ENCODE results near the gene FMNL1.

Gene FMNL1

DNA sequence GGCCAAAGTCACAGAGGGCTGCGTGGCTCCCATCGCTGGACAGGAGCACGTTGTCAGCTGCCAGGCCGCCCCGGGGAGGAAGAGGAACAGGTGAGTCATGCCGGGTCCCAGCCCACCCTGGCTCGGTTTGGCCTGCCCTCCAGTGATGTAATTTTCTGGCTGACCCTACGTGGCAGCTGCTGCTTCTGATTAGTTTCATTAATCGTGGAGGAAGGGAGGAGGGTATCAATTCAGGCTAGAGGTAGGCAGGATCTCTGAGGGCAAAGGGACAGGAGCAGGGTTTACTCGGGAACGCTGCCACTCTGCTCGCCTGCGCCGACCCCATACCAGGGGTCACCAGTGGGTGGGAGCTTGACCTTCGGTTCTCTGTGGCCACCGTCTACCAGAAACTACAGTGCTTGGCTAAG is 51.9 kb downstream of the FMNL1 start:
- Histone ChIP-seq H3K4me2 (ENCODE audit: low read length) (no peak overlapping the region), H3K9ac (ENCODE audit: low read length) (no peak overlapping the region), H3K79me2 (ENCODE audit: control insufficient read depth, insufficient read depth, low read length) (no peaks in the 10 kb centered on the region), H3K27me3 (ENCODE audit: insufficient read depth, low read length, poor library complexity) (no peaks in the 10 kb centered on the region), H3K27ac (ENCODE audit: low read depth, low read length) (no peak overlapping the region), H3K18ac (ENCODE audit: low read length) (no peak overlapping the region), H3K4ac (ENCODE audit: low read depth, low read length) (no peak overlapping the region), H2BK5ac (ENCODE audit: low read length) (no peak overlapping the region), H4K8ac (ENCODE audit: low read depth, low read length) (no peak overlapping the region), H2BK120ac (ENCODE audit: low read depth, low read length) (no peak overlapping the region), H2BK15ac (replicated peaks; ENCODE audit: low read depth) (no peak overlapping the region), H3K56ac (ENCODE audit: low read length) (no peak overlapping the region), H3K23ac (ENCODE audit: low read length) (no peak overlapping the region), H3K4me3 (ENCODE audit: low read length) (no peak overlapping the region), H2AK5ac (ENCODE audit: low read length) (no peak overlapping the region), H3K36me3 (ENCODE audit: control insufficient read depth, insufficient read depth, low read length) (peaks cover 5% of the 10 kb centered on the region), H4K5ac (ENCODE audit: low read length) (no peak overlapping the region), H3K4me1 (ENCODE audit: control insufficient read depth, low read depth, low read length) (no peaks in the 10 kb centered on the region), H3K79me1 (ENCODE audit: low read length) (no peaks in the 10 kb centered on the region)
- no CpG with 5 or more reads among the region's 16 CpGs for WGBS (ENCODE audit: extremely low coverage, insufficient coverage, low lambda C conversion rate)
- no peak for DNase-seq

DNA sequence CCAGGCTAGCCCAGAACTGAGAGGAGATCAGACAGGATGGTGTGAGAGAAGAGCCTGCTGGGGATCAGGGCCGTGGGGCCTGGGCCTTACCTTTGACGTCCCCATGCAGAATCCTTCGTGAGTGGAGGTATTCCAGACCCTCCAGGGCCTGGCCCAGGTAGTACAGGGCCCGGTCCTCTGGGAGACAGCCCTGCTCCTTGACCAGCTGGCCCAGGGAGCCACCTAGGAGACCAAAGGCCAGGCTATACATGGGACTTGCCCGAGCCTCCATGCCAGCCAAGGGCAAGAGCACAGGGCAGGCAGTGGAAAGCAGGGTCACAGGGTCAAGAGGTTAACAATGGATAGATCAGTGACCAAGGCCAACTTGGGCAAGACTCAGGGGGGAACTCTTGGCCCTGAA is 52.3 kb downstream of the FMNL1 start:
- Histone ChIP-seq H3K9ac (ENCODE audit: low read length) (no peak overlapping the region), H3K18ac (ENCODE audit: low read length) (no peak overlapping the region), H2BK5ac (ENCODE audit: low read length) (no peak overlapping the region), H4K5ac (ENCODE audit: low read length) (no peak overlapping the region), H3K4ac (ENCODE audit: low read depth, low read length) (no peak overlapping the region), H3K23ac (ENCODE audit: low read length) (no peak overlapping the region), H3K4me1 (ENCODE audit: control insufficient read depth, low read depth, low read length) (no peaks in the 10 kb centered on the region), H4K8ac (ENCODE audit: low read depth, low read length) (no peak overlapping the region), H3K27ac (ENCODE audit: low read depth, low read length) (no peak overlapping the region), H2BK120ac (ENCODE audit: low read depth, low read length) (no peak overlapping the region), H3K36me3 (ENCODE audit: control insufficient read depth, insufficient read depth, low read length) (peaks cover 4% of the 10 kb centered on the region), H3K56ac (ENCODE audit: low read length) (no peak overlapping the region), H3K27me3 (ENCODE audit: insufficient read depth, low read length, poor library complexity) (no peaks in the 10 kb centered on the region), H3K4me3 (ENCODE audit: low read length) (no peak overlapping the region), H2BK15ac (replicated peaks; ENCODE audit: low read depth) (no peak overlapping the region), H2AK5ac (ENCODE audit: low read length) (no peak overlapping the region), H3K4me2 (ENCODE audit: low read length) (no peak overlapping the region), H3K79me2 (ENCODE audit: control insufficient read depth, insufficient read depth, low read length) (no peaks in the 10 kb centered on the region), H3K79me1 (ENCODE audit: low read length) (no peaks in the 10 kb centered on the region)
- DNase-seq: no peak
- no CpG with 5 or more reads among the region's 5 CpGs for WGBS (ENCODE audit: extremely low coverage, insufficient coverage, low lambda C conversion rate)

- Histone ChIP-seq H3K4me2 (ENCODE audit: low read length) (no peak overlapping the region), H2BK5ac (ENCODE audit: low read length) (no peak overlapping the region), H3K4me3 (ENCODE audit: low read length) (no peak overlapping the region), H3K4ac (ENCODE audit: low read depth, low read length) (no peak overlapping the region), H3K18ac (ENCODE audit: low read length) (no peak overlapping the region), H3K27me3 (ENCODE audit: insufficient read depth, low read length, poor library complexity) (no peaks in the 10 kb centered on the region), H3K9ac (ENCODE audit: low read length) (no peak overlapping the region), H3K56ac (ENCODE audit: low read length) (no peak overlapping the region), H2BK15ac (replicated peaks; ENCODE audit: low read depth) (no peak overlapping the region), H2BK120ac (ENCODE audit: low read depth, low read length) (no peak overlapping the region), H3K27ac (ENCODE audit: low read depth, low read length) (no peak overlapping the region), H3K79me2 (ENCODE audit: control insufficient read depth, insufficient read depth, low read length) (no peaks in the 10 kb centered on the region), H3K23ac (ENCODE audit: low read length) (no peak overlapping the region), H3K4me1 (ENCODE audit: control insufficient read depth, low read depth, low read length) (no peaks in the 10 kb centered on the region), H2AK5ac (ENCODE audit: low read length) (no peak overlapping the region), H3K36me3 (ENCODE audit: control insufficient read depth, insufficient read depth, low read length) (no peaks in the 10 kb centered on the region), H3K79me1 (ENCODE audit: low read length) (no peaks in the 10 kb centered on the region), H4K8ac (ENCODE audit: low read depth, low read length) (no peak overlapping the region), H4K5ac (ENCODE audit: low read length) (no peak overlapping the region)
- peak; percentile 41 for DNase-seq
- no CpG with 5 or more reads among the region's 6 CpGs for WGBS (ENCODE audit: extremely low coverage, insufficient coverage, low lambda C conversion rate)
Measured at GRCh38 chr17:45276031-45276430, 54.3 kb downstream of the FMNL1 start.

GRCh38 chr17:45277216-45277849 is 55.6 kb downstream of the FMNL1 start:
- H3K23ac ChIP-seq (ENCODE audit: low read length): no peak overlapping the region
- no peak overlapping the region for H2BK15ac ChIP-seq (replicated peaks; ENCODE audit: low read depth)
- H3K4me3 ChIP-seq (ENCODE audit: low read length): no peak overlapping the region
- no CpG with 5 or more reads among the region's 16 CpGs for WGBS (ENCODE audit: extremely low coverage, insufficient coverage, low lambda C conversion rate)
- no peak overlapping the region for H2BK5ac ChIP-seq (ENCODE audit: low read length)
- no peaks in the 10 kb centered on the region for H3K27me3 ChIP-seq (ENCODE audit: insufficient read depth, low read length, poor library complexity)
- no peak overlapping the region for H3K18ac ChIP-seq (ENCODE audit: low read length)
- no peak overlapping the region for H3K4me2 ChIP-seq (ENCODE audit: low read length)
- no peaks in the 10 kb centered on the region for H3K4me1 ChIP-seq (ENCODE audit: control insufficient read depth, low read depth, low read length)
- no peak overlapping the region for H2AK5ac ChIP-seq (ENCODE audit: low read length)
- H3K27ac ChIP-seq (ENCODE audit: low read depth, low read length): no peak overlapping the region
- H4K8ac ChIP-seq (ENCODE audit: low read depth, low read length): no peak overlapping the region
- H3K36me3 ChIP-seq (ENCODE audit: control insufficient read depth, insufficient read depth, low read length): no peaks in the 10 kb centered on the region
- no peak overlapping the region for H3K56ac ChIP-seq (ENCODE audit: low read length)
- no peak overlapping the region for H4K5ac ChIP-seq (ENCODE audit: low read length)
- no peak overlapping the region for H3K4ac ChIP-seq (ENCODE audit: low read depth, low read length)
- DNase-seq: peak; percentile 96
- H3K79me2 ChIP-seq (ENCODE audit: control insufficient read depth, insufficient read depth, low read length): no peaks in the 10 kb centered on the region
- peak overlapping the region; percentile 30 for H3K9ac ChIP-seq (ENCODE audit: low read length)
- H2BK120ac ChIP-seq (ENCODE audit: low read depth, low read length): no peak overlapping the region
- no peaks in the 10 kb centered on the region for H3K79me1 ChIP-seq (ENCODE audit: low read length)

DNA sequence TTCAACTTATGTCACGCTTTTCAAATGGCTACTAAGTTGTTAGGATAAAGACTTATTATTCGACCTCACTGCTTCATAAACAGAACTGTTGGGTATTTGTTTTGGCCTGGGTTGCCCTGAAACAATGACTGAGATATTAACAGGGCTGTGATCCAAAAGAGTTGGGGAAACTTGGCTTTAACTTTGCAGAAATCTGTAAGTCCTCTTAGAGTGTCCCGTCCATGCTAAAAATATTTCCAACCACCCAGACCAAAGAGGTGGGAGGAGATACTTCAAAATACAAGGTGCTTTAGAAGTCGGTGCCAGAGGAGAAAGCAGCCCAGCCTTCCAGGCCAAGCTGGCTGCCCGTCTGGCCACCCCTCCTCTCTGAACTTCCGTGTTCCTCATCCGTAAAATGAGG is 56.3 kb downstream of the FMNL1 start:
- Histone ChIP-seq H3K9ac (ENCODE audit: low read length) (no peak overlapping the region), H3K27me3 (ENCODE audit: insufficient read depth, low read length, poor library complexity) (no peaks in the 10 kb centered on the region), H3K4me1 (ENCODE audit: control insufficient read depth, low read depth, low read length) (no peaks in the 10 kb centered on the region), H2AK5ac (ENCODE audit: low read length) (no peak overlapping the region), H3K79me2 (ENCODE audit: control insufficient read depth, insufficient read depth, low read length) (no peaks in the 10 kb centered on the region), H3K27ac (ENCODE audit: low read depth, low read length) (no peak overlapping the region), H3K18ac (ENCODE audit: low read length) (no peak overlapping the region), H3K36me3 (ENCODE audit: control insufficient read depth, insufficient read depth, low read length) (no peaks in the 10 kb centered on the region), H3K4me2 (ENCODE audit: low read length) (no peak overlapping the region), H3K4me3 (ENCODE audit: low read length) (no peak overlapping the region), H4K8ac (ENCODE audit: low read depth, low read length) (no peak overlapping the region), H2BK15ac (replicated peaks; ENCODE audit: low read depth) (no peak overlapping the region), H3K56ac (ENCODE audit: low read length) (no peak overlapping the region), H3K79me1 (ENCODE audit: low read length) (no peaks in the 10 kb centered on the region), H3K4ac (ENCODE audit: low read depth, low read length) (no peak overlapping the region), H3K23ac (ENCODE audit: low read length) (no peak overlapping the region), H2BK120ac (ENCODE audit: low read depth, low read length) (no peak overlapping the region), H2BK5ac (ENCODE audit: low read length) (no peak overlapping the region), H4K5ac (ENCODE audit: low read length) (no peak overlapping the region)
- WGBS (ENCODE audit: extremely low coverage, insufficient coverage, low lambda C conversion rate): no CpG with 5 or more reads among the region's 7 CpGs
- DNase-seq: no peak

DNA sequence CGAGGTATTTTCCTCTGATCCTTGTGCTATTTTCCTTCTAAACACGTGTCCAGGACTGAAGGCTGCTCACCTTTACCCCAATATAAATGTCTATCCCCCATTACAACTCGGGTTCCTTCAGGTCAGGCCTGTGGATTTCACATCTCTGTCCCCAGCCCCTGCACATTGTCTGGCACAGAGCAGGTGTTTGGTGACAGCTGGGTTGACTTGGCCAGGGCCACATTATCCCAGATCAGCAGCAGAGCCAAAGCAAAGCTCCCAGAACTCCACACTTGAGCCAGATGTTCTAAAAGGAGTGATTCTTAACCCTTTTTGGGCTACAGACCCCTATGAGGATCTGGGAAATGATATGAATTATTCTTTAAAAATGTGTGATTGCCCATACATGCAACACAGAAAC is 58.2 kb downstream of the FMNL1 start:
- H3K23ac ChIP-seq (ENCODE audit: low read length): no peak overlapping the region
- DNase-seq: no peak
- no peak overlapping the region for H4K8ac ChIP-seq (ENCODE audit: low read depth, low read length)
- H3K79me1 ChIP-seq (ENCODE audit: low read length): no peaks in the 10 kb centered on the region
- no peak overlapping the region for H3K4me3 ChIP-seq (ENCODE audit: low read length)
- peaks cover 3% of the 10 kb centered on the region for H3K36me3 ChIP-seq (ENCODE audit: control insufficient read depth, insufficient read depth, low read length)
- H3K18ac ChIP-seq (ENCODE audit: low read length): no peak overlapping the region
- WGBS (ENCODE audit: extremely low coverage, insufficient coverage, low lambda C conversion rate): no CpG with 5 or more reads among the region's 3 CpGs
- no peak overlapping the region for H3K9ac ChIP-seq (ENCODE audit: low read length)
- no peak overlapping the region for H2BK15ac ChIP-seq (replicated peaks; ENCODE audit: low read depth)
- H3K4me1 ChIP-seq (ENCODE audit: control insufficient read depth, low read depth, low read length): no peaks in the 10 kb centered on the region
- no peak overlapping the region for H3K4ac ChIP-seq (ENCODE audit: low read depth, low read length)
- H3K79me2 ChIP-seq (ENCODE audit: control insufficient read depth, insufficient read depth, low read length): no peaks in the 10 kb centered on the region
- H3K4me2 ChIP-seq (ENCODE audit: low read length): no peak overlapping the region
- no peaks in the 10 kb centered on the region for H3K27me3 ChIP-seq (ENCODE audit: insufficient read depth, low read length, poor library complexity)
- no peak overlapping the region for H2BK120ac ChIP-seq (ENCODE audit: low read depth, low read length)
- no peak overlapping the region for H3K27ac ChIP-seq (ENCODE audit: low read depth, low read length)
- H3K56ac ChIP-seq (ENCODE audit: low read length): no peak overlapping the region
- H2BK5ac ChIP-seq (ENCODE audit: low read length): no peak overlapping the region
- no peak overlapping the region for H4K5ac ChIP-seq (ENCODE audit: low read length)
- no peak overlapping the region for H2AK5ac ChIP-seq (ENCODE audit: low read length)
